GM10847 (cell line): ENCODE measurements around the gene SPRR1B.

Source experiments
- POLR2A ChIP-seq: IDR thresholded peaks from 2 replicates; pipeline ENCODE4 v1.6.1; 2011; ENCODE audit not compliant: insufficient read length; ENCODE audit errors: extremely low read depth

SPRR1B gene

GRCh38 chr1:153030895-153031294, at the start of gene SPRR1B:
Gene SPRR1B, plus strand, starts transcription at chr1:153031203. Its CDS starts 1,143 bp downstream, at chr1:153032346.
- no peak for TF ChIP-seq POLR2A

- no peak for TF ChIP-seq POLR2A
These were observed 48.9 kb upstream of the SPRR1B start for GRCh38 chr1:152982076-152982475.

- TF ChIP-seq POLR2A: no peak
These were observed 47.8 kb upstream of the SPRR1B start for GRCh38 chr1:152983234-152983633.

- TF ChIP-seq POLR2A: no peak
These were observed 47.3 kb upstream of the SPRR1B start, which contains the start of gene SPRR1A for GRCh38 chr1:152983743-152984142. Gene SPRR1A, plus strand, starts transcription at chr1:152984081. Its CDS starts 1,150 bp downstream, at chr1:152985231.

- no peak for TF ChIP-seq POLR2A
These were observed 44.4 kb upstream of the SPRR1B start for GRCh38 chr1:152986578-152986977.

GRCh38 chr1:152993186-152993585, 37.8 kb upstream of the SPRR1B start:
- no peak for TF ChIP-seq POLR2A

GRCh38 chr1:152995842-152996241, 35.2 kb upstream of the SPRR1B start:
- TF ChIP-seq POLR2A: no peak

GRCh38 chr1:152996633-152997400, 34.2 kb upstream of the SPRR1B start:
- no peak for TF ChIP-seq POLR2A

GRCh38 chr1:152997901-152998300, 33.1 kb upstream of the SPRR1B start:
- TF ChIP-seq POLR2A: no peak

GRCh38 chr1:152998476-152998875, 32.5 kb upstream of the SPRR1B start:
- TF ChIP-seq POLR2A: no peak

GRCh38 chr1:152999818-153000217, 31.2 kb upstream of the SPRR1B start:
- TF ChIP-seq POLR2A: no peak

- no peak for TF ChIP-seq POLR2A
These were observed 30.7 kb upstream of the SPRR1B start for GRCh38 chr1:153000294-153000693.

GRCh38 chr1:153001382-153001781, 29.6 kb upstream of the SPRR1B start, which contains the start of gene SPRR3:
Gene SPRR3, plus strand, starts transcription at chr1:153001749. Its CDS starts 1,272 bp downstream, at chr1:153003021.
- TF ChIP-seq POLR2A: no peak

GRCh38 chr1:153023109-153023508, 7.9 kb upstream of the SPRR1B start:
- TF ChIP-seq POLR2A: no peak

GRCh38 chr1:153024413-153024812, 6.6 kb upstream of the SPRR1B start:
- no peak for TF ChIP-seq POLR2A

- TF ChIP-seq POLR2A: no peak
These were observed 5.2 kb upstream of the SPRR1B start for GRCh38 chr1:153025797-153026196.

- no peak for TF ChIP-seq POLR2A
These were observed 2.2 kb upstream of the SPRR1B start for GRCh38 chr1:153028766-153029165.
